LNCaP clone FGC (cell line): ENCODE results near the gene TXNDC17.
"Not testable (repeated sequence)": the region's sequence is repeated elsewhere in the genome, so short reads cannot be mapped to it uniquely, and the experiment has no call there.

Experiments
- DNase-seq: peaks from one replicate; pipeline ENCODE4 v3.0.0-alpha.2; 2011; ENCODE audit warnings: low read depth
- H3K4me3 ChIP-seq: 2 replicates; pipeline ENCODE4 v1.5.1; 2011; ENCODE audit warnings: mild to moderate bottlenecking, low read depth, low read length, control low read depth
- CTCF ChIP-seq: IDR thresholded peaks from 2 replicates; pipeline ENCODE4 v1.5.1; 2012; ENCODE audit warnings: mild to moderate bottlenecking; ENCODE audit not compliant: control insufficient read depth, insufficient read depth; ENCODE audit errors: extremely low read depth

The TXNDC17 gene

GRCh38 chr17:6654841-6655731 is 14.2 kb downstream of the TXNDC17 start:
- no peak for TF ChIP-seq CTCF
- DNase-seq: no peak
- H3K4me3 ChIP-seq: no peak overlapping the region

GRCh38 chr17:6655732-6656361 is 15.0 kb downstream of the TXNDC17 start:
- H3K4me3 ChIP-seq, DNase-seq: not testable (repeated sequence)

GRCh38 chr17:6656797-6657632 is 16.2 kb downstream of the TXNDC17 start:
- peak overlapping the region; percentile 39 for H3K4me3 ChIP-seq
- not testable (repeated sequence) for DNase-seq

- DNase-seq: no peak
- H3K4me3 ChIP-seq: no peak overlapping the region
- TF ChIP-seq CTCF: no peak
Observed at GRCh38 chr17:6657633-6658287, 16.9 kb downstream of the TXNDC17 start.

- not testable (repeated sequence) for H3K4me3 ChIP-seq, DNase-seq
Observed at GRCh38 chr17:6658411-6658810, 17.6 kb downstream of the TXNDC17 start.

- no peak overlapping the region for H3K4me3 ChIP-seq
- TF ChIP-seq CTCF: no peak
- DNase-seq: no peak
Observed at GRCh38 chr17:6660101-6660500, 19.2 kb downstream of the TXNDC17 start.

- DNase-seq: no peak
- H3K4me3 ChIP-seq: no peak overlapping the region
Observed at GRCh38 chr17:6660805-6661463, 20.1 kb downstream of the TXNDC17 start.

More at GRCh38 chr17:6660805-6661463, 20.1 kb downstream of the TXNDC17 start:
- TF ChIP-seq CTCF: no peak
